COLO668 (cell line): Measurements from ENCODE around the gene L3MBTL4.
"Not testable (repeated sequence)": the region's sequence is repeated elsewhere in the genome, so short reads cannot be mapped to it uniquely, and the experiment has no call there.

ENCODE experiments used
- DNase-seq: peaks from one replicate; lab custom pipeline; 2025; ENCODE audit not compliant: unreplicated experiment; lab: John Stamatoyannopoulos, UW

Gene L3MBTL4

DNA sequence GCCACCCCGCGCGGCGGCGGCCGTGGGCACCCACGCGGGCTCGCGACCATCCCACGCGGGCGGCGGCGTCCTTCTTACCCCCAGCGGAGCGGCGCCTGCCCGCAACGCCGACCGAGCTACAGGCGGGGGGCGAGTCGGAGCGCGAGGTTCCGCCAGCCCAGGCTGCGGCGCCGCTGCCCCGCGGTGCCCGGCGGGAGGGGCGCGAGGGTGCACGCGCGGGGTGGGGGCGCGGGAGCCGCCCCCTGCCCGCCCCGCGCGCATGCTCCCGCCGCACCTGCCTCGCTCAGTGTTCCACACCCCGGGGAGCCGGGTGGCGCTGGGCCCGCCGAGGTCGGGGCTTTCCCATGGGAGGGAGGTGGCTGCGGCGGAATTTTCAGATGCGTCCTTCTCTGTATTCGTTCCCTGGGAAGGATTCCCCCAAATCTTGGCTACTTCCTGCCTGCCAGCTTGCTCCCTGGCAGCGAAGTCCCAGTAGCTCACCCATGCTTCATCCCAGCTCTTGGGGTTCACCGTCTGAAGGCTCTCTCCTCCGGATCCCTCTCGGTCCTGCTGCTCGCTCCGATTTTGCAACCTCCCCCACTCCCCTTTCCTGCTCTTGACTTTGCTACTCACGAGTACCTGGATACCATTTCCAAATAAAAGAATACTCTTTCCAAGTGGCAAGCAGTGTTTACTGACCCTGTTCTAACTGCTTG, at the start of gene L3MBTL4:
L3MBTL4 (minus strand) TSS at position 189 of the 695 bp plus-strand sequence. CDS start 103,286 bp downstream, outside the sequence.
- DNase-seq: peak; percentile 74

DNA sequence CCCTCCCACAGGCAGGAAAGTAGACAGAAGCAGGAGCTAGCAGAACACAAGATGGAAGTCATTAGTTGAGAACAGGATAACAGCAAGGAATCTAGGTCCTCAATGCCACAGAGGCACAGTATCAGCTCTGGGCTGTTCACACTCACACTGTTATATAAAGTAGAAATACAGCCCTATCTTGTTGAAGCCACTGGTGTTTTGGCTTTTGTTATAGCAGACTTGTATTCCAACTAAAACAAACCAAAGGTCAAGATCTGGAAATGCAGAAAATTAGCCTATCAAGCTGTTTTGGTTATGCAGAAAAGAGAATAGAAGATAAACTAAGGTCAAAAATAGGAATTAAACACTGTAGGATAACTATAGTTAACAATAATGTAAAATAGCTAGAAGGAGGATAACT, 37.5 kb upstream of the L3MBTL4 start:
- DNase-seq: no peak

DNA sequence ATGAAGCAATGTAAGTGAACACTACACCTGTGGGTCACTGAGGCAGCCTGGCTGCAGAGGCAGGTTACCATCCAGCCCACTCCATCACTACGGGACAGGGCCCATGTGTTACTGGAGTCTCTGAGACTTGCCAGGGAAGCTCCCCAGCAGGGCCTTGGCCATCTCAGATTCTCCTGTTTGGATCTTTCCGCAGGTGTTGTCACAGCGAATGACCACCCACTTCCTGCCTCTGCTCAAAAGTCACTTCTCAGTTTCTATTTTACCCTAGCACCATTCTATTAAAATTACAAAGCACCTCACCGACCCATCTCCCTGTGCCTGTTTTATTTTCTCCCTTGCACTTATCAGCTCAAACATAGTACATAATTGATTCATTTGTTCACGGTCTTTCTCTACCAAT, 34.5 kb upstream of the L3MBTL4 start:
- DNase-seq: no peak

DNA sequence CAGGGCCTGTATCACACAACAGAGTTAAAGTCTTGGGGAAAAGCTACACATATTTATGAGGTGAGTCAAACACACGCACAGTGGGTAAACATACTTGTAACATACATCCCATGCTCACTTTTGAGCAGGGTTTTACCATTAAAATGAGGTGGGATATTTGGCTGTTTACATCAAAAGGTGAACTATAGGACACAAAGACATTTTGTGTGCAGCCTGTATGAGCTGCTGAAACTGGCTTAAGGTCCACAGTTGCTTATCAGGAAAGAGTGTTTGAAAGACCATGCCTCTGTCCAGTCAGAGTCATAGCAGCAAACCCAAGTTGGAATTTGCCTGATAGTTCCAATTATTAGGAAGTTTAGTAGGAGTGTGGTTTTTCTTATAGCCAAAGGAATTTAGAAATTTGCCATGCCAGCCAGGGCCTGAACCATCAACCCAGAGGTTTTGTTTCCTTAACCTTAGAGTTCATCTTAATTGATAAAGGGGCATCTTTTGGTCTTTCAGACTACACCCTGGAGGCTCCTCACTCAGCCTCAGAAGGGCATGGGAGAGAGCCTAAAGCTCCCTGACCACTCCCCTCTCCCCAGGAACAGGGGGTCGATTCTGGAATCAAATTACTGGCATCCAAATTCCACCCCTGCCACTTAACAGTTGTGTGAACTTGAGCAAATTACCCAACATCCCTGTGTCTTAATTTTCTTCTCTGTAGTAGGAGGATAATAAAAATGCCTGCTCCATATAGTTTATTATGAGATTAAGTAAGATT, 29.9 kb upstream of the L3MBTL4 start:
- no peak for DNase-seq

DNA sequence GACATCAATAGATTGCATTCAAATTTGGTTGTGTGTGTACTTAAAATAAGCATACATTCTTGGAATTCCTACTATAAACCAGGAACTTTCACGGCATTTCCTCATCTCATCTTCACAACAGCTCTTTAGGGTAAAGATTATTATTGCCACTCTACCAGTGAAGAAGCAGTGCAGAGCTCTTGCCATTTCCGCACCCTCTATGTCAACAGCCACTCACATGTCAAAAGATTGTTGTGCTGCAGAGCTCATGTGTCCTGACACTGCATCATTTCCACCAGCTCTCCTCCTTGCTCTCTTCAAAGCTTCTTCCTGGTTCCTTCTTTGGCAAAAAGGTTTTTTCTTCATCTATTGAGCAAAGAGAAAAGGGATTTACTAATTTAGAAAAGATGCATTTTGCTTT, 26.5 kb upstream of the L3MBTL4 start:
- no peak for DNase-seq

DNA sequence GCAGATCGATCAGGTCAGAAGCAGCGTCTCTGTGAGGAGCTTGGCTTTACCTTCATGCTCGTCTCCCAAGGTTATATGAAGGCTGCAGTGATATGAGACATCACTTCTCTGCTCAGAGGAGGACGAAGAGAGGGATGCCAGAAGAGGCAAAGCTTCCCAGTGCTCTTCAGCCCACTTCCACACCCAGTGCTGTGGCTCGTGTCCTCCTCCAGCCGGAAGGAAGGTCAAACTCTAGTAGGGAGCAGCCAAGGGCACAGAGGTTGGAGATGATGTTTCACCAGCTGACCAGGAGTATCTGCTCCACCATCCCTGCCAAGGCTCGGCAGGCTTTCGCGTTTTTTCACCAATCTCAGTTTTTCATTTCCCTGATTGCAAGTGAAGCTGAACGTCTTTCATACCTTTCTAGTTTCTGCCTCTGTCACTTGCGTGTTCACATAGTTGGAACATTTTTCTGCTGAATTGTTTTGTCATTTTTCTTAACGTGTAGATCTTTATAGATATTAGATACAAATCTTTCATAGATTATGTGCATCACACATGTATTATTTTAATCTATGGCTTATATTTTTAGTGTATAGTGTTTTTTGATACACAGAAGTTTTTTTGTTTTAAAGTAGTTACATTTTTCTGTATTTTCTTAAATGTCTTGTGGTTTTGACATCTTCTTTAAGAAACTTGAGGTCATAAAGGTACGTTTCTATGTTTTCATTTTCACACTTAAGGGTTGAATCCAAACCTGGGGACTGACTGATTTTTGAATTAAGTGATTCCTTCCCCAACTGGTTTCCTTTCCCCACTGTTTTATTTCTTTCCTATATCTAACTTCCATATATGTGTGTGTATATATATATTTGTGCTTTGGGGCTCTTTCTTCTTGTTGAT, 23.5 kb upstream of the L3MBTL4 start:
- no peak for DNase-seq

DNA sequence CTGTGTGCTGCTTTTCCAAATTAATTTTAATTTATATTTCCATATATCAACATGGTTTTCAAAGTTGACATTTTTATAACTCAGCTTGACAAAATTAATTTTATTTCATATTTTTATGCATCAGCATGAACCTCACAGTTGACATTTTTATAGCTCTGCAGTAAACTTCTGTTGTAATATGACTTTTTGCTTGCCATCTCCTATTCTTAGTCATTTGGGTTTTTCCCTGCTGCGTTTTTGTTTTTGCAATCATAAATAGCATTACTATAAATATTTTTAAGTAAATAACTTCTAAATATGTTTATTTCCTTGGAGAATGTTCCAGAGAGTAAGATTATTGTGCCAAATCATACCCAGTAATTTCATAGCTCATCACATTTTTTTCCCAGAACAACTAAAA, 21.0 kb upstream of the L3MBTL4 start:
- no peak for DNase-seq

DNA sequence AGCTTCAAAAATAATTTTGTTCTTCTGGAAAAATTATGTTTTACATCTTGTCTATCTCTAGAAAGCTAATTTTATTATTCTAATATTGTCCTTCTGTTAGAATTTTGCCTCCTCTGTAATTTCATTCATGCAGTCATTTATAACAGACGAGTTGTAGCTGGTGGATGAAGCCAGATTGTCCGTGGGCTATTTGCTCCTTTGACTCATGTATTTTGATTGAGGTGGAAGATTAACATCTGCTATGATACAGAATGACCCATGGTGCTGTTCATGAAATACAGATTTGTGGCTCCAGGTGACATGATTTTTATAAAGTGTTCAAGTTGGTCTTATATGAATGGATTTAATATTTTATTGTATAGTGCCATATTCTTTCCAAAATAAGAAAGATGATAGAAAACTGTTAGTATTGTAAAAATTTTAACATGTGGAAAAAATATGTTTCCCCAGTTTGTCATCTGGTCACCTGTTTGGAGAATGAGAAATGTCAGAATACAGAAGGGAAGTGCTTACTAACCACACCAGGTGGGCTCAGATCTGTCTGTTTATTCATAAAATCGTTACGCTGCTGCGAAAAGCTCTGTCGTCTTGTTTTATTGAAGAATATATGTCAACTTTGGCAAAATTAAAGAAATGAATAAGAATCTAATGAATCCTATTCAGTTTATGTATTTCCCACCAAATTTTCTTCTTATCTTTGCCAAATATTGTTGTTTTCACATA, 20.4 kb upstream of the L3MBTL4 start:
- DNase-seq: no peak

DNA sequence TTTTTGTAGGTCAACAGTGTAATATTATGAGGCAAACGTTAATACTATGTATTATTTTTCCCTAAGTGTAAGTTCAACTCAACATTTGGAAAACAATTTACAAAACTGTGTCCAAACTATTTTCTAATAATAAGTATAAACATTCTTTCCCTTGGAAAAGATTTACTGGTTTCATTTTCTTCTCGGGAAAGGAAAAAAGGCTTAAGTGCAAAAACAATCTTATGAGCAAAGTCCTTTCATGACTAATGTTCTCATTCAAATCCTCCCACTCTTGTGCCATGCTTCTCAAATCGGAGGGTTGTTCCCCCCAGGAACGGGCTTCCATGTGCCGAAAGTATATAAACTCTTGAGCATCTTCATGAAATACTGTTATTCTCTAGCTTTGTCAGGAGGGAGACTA, 19.8 kb upstream of the L3MBTL4 start:
- DNase-seq: no peak

DNA sequence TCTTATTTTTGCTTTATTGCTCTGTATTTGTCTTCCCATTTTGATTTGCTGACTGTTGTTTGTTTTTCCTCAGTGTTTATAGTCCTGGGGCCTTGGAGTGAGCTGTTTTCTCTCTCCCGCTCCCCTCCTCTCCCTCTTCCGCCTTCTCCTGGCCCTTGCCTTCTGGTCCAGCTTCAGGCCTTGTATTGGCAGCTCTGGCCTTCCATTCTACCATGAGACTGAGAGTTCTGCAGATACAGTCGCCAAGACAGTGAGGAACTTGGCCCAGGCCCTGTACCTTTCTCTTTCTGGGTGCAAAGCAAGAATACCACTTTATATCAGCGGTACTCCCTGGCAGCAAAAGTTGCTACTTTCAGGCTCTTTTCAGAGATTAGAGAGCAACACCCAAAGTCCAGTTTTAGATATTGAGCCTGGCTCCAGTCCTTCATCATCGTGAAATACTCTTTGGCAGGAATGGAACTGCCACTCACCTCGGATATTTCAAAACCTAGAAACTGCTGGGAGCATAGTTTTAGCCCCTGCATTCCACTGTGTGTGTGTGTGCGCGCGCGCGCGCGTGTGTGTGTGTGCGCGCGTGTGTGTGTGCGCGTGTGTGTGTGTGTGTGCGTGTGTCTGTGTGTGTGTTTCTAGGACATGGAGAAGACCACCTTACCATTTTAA, 17.1 kb upstream of the L3MBTL4 start:
- no peak for DNase-seq

DNA sequence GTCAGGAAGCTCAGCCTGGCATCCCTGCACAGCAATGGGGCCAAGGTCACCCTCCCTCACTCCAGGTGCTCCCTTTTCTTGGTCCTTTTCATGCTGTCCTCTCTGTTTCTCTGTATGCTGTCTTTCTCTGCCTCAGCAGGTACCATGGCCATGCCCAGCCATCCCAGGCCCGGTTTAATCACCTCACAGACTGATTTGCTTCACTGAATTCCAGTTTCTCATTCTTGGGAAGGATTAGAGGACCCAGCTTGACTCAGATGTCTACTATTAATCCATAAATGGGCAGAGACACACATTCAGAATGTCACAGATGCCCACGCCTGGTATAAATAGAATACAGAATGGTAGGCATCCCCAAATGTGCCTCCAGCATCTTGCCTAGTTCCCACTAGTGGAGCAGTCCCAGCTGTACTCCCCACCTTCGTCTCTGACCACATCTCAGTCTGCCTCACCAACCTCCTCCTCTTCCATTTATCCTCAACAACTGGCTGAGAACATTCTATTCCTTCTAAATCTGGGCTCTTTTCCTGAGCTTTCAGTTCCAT, 14.2 kb upstream of the L3MBTL4 start:
- no peak for DNase-seq

DNA sequence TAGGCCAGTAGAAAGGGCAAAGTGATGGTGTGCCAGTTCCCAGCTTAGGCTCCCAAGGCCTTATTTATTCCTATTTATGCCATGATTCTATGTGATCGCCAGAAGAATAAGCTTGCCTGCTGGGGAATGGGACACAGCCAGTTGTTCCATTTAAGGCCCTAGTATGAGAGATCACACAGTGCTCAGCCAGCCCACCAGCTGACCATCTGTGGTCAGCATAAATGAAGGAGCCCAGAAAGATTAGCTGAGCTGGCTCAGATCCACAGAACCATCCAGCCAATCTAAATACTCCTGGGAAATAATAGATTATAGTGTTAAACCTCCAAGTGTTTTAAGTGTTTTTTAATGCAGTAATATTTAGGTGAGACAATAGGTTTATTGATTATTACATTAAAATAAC, 12.6 kb upstream of the L3MBTL4 start:
- DNase-seq: no peak

DNA sequence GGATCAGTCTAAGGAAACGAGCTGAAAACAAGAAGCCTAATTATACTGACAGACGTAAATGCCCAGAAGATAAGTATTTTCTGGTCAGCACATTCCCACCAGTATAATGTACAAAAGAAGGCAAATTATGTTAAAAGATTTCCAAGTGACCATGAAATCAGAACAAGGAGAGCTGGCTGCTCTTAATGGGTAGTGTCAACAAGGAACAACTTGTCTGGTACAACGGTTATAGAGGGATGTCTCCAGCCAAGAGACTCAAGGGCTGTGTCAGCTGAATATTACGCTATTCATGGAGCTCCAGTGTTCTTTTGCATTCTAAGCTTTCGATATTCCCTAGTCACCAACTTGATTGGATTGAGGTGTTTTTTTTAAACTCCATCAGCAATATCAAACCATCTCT, 8.6 kb upstream of the L3MBTL4 start:
- DNase-seq: no peak

DNA sequence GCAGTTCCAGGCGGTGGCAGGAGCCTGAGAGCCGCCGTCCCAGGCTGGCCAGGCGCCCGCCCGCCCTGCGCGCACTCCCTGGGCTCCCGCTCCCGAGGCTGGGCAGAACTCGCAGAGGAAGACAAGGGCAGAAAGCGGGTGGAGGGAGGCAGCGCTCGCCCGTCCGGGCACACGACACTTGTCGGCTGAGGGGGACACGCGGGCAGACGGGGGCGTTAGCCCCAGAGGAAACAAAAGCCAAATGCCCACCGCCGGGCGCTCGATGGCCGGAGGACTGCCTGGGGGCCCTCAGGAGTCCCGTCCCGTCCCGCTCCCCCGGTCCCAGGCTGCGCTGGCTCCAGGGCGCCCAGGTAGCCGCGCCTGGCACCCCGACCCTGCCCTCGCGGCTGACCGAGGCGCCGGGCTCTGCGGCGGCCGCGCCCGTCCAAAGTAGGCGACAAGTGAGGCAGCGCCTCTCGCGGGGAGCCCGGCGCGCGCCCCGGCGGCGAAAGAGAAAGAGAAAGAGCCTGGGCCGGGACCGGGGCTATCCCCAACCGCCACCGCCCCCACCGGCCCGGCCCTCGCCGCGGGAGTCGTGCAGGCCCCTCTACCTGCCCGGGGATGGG, 491 bp downstream of the L3MBTL4 start:
- peak; percentile 72 for DNase-seq

DNA sequence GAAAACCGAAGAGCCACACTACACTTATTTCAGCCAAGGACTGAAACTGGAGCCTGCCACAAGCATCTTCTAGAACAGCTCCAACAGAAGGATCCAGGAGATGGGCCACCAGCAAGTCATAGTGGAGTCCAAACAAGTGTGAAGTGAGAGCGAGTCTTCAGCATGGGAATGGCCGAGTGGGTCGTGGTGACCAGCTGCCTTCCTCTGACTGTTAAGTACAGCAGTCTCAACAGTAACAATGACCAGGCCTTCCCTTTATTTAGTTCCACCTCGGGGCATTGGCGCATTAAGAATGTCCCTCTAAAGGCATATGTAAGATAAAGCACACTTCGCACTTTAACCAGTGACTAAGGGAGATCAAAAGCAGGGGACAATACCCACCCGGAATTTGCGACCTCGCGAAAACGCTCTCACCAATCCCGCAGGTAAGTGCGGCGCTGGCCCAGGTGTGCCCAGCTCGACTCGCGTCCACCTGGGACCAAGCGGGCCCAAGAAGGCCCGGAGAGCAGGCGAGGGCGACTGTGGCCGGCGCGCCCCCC, 1.1 kb downstream of the L3MBTL4 start:
- DNase-seq: no peak

DNA sequence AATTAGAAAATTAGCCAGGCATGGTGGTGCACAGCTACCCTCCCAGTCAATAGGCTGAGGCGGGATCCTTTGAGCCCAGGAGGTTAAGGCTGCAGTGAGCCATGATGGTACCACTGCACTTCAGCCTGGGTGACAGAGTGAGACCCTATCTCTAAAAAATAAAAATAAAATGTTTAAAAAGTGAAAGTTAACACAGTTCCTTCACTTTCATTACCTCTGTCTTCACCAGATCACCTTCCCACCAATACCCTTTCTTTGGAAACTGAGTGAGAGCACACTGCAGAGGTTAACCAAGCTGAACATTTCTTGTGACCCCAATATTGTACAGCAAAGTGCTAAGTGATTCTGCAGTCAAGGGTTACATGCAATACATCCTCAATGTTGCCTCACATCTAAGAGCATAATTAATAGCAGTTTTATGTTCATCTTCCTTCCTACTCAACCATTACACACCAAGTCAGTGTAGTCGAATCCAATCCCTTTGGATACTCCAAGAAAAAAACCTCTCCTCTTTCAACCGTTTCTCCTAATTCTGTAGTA, 1.7 kb downstream of the L3MBTL4 start:
- DNase-seq: no peak

DNA sequence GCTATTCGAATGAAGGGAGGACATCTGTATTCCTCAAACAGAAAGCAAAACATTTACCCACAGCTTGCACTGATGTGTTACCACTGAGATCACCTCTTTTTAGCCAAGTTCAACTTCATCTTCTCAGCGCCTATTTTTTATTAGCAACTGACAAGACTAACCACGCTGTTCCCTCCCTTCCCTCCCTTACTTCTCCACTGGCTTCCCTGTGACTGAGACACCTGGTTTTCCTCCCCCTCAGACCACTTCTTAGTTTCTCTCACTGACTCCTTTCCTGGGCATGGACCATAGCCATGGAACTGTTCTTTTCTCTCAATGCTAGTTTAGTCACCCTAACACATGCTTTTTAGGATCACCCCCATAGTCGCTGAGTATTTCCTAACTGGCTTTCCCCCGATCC, 3.3 kb downstream of the L3MBTL4 start:
- DNase-seq: no peak

DNA sequence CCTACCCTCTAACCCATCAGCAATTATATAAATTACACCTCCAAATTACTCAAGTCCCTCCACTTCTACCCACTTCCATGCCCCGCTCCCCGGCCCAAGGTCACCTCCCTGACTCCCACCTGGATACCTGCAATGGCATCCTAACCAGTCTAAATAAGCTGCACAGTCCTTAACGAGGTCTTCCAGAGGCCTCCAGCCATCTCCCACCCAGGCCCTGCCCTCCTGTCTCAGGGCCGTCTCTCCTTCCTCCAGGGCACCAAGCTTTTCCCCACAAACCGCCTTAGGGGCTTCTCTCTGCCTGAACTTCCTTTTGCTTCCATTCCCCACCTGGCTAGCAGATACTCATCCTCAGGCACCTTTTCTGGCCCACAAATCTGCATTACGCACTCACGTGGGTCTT, 4.8 kb downstream of the L3MBTL4 start:
- DNase-seq: no peak

DNA sequence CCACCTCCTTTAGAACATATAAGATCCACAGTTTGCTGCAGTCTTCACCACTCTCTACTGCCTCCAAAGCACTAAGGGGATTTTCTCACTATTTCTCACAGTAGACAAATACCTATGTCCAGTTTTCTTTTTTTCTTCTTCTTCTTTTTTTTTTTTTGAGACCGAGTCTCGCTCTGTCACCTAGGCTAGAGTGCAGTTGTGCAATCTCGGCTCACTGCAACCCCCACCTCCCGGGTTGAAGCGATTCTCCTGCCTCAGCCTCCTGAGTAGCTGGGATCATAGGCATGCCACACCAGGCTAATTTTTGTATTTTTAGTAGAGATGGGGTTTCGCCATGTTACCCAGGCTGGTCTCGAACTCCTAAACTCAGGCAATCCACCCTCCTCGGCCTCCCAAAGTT, 6.2 kb downstream of the L3MBTL4 start:
- DNase-seq: not testable (repeated sequence)
